Measurements from ENCODE around the gene GABRE. TPM values are rescaled to one million over a fixed set of nuclear protein-coding genes. Genes with fewer than 3 reads are reported as not detected.

The GABRE gene
- total RNA-seq, 4 donors from 2014 or later: 31.4 to 81.0 (median 73.4) TPM

GRCh38 chrX:151970661-151971060, 3.8 kb downstream of the GABRE start:
- peak; percentile 35 for DNase-seq
- in situ Hi-C loops (cut with MboI; ENCODE audit: low pct_ligation_motif_present in 1 of 4, low pct_unique_long_range_greater_than_20kb in 1 of 4, low sequenced_read_pairs in 3 of 4): no loop called here
- no peak overlapping the region for H3K27ac ChIP-seq

GRCh38 chrX:151970027-151970426, 4.4 kb downstream of the GABRE start:
- Histone ChIP-seq H3K9me3 (no peaks in the 10 kb centered on the region), H3K36me3 (no peaks in the 10 kb centered on the region), H3K27me3 (no peaks in the 10 kb centered on the region), H3K4me3 (no peak overlapping the region), H3K4me1 (no peaks in the 10 kb centered on the region), H3K27ac (no peak overlapping the region)
- intact Hi-C loops (cut with DNase I; ENCODE audit: low total_unique reads): no loop called here
- WGBS, 2 donors (ENCODE audit: low coverage in 1 of 2): 62 to 83% methylated on average over 1 to 7 of the region's 7 CpGs
- in situ Hi-C loops (cut with MboI; ENCODE audit: low pct_ligation_motif_present in 1 of 4, low pct_unique_long_range_greater_than_20kb in 1 of 4, low sequenced_read_pairs in 3 of 4): no loop called here
- no peak for DNase-seq
- TF ChIP-seq POLR2A (IDR thresholded peaks at IDR 0.05) (no peak), POLR2AphosphoS5 (IDR thresholded peaks at IDR 0.05) (no peak), EP300 (IDR thresholded peaks at IDR 0.05; ENCODE audit: low read depth) (no peak)
- TF ChIP-seq, protein P1, sequence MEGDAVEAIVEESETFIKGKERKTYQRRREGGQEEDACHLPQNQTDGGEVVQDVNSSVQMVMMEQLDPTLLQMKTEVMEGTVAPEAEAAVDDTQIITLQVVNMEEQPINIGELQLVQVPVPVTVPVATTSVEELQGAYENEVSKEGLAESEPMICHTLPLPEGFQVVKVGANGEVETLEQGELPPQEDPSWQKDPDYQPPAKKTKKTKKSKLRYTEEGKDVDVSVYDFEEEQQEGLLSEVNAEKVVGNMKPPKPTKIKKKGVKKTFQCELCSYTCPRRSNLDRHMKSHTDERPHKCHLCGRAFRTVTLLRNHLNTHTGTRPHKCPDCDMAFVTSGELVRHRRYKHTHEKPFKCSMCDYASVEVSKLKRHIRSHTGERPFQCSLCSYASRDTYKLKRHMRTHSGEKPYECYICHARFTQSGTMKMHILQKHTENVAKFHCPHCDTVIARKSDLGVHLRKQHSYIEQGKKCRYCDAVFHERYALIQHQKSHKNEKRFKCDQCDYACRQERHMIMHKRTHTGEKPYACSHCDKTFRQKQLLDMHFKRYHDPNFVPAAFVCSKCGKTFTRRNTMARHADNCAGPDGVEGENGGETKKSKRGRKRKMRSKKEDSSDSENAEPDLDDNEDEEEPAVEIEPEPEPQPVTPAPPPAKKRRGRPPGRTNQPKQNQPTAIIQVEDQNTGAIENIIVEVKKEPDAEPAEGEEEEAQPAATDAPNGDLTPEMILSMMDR (IDR thresholded peaks at IDR 0.05): no peak

More at GRCh38 chrX:151970661-151971060, 3.8 kb downstream of the GABRE start:
- no peak overlapping the region for H3K4me3 ChIP-seq
- no peaks in the 10 kb centered on the region for H3K4me1 ChIP-seq
- intact Hi-C loops (cut with DNase I; ENCODE audit: low total_unique reads): no loop called here
- no peaks in the 10 kb centered on the region for H3K36me3 ChIP-seq
- TF ChIP-seq, protein P1 (IDR thresholded peaks at IDR 0.05): no peak
- peak in 1 of 3 donors; percentile 13 for TF ChIP-seq POLR2AphosphoS5 (IDR thresholded peaks at IDR 0.05)
- H3K27me3 ChIP-seq: no peaks in the 10 kb centered on the region
- H3K9me3 ChIP-seq: no peaks in the 10 kb centered on the region
- WGBS, 2 donors (ENCODE audit: low coverage in 1 of 2): 74% methylated on average over 6 of the region's 6 CpGs; no CpG with 5 or more reads in 1 of the 2 donors

- H3K9me3 ChIP-seq: no peaks in the 10 kb centered on the region
- no peak overlapping the region for H3K4me3 ChIP-seq
- TF ChIP-seq POLR2AphosphoS5 (IDR thresholded peaks at IDR 0.05): no peak
- TF ChIP-seq, protein P1 (IDR thresholded peaks at IDR 0.05): no peak
- no peak for TF ChIP-seq EP300 (IDR thresholded peaks at IDR 0.05; ENCODE audit: low read depth)
- TF ChIP-seq POLR2A (IDR thresholded peaks at IDR 0.05): no peak
- 87% methylated on average over 6 of the region's 6 CpGs; no CpG with 5 or more reads in 1 of the 2 donors for WGBS, 2 donors (ENCODE audit: low coverage in 1 of 2)
- DNase-seq: no peak
- H3K27me3 ChIP-seq: no peaks in the 10 kb centered on the region
- in situ Hi-C loops (cut with MboI; ENCODE audit: low pct_ligation_motif_present in 1 of 4, low pct_unique_long_range_greater_than_20kb in 1 of 4, low sequenced_read_pairs in 3 of 4) (no loop called here), intact Hi-C loops (cut with DNase I; ENCODE audit: low total_unique reads) (no loop called here)
- H3K27ac ChIP-seq: no peak overlapping the region
- H3K36me3 ChIP-seq: no peaks in the 10 kb centered on the region
- no peaks in the 10 kb centered on the region for H3K4me1 ChIP-seq
These were observed 8.2 kb downstream of the GABRE start for GRCh38 chrX:151966236-151966635.

GRCh38 chrX:151962034-151962433, 12.4 kb downstream of the GABRE start:
- Histone ChIP-seq H3K4me1 (no peaks in the 10 kb centered on the region), H3K4me3 (no peak overlapping the region), H3K36me3 (no peaks in the 10 kb centered on the region), H3K27ac (no peak overlapping the region), H3K9me3 (no peaks in the 10 kb centered on the region), H3K27me3 (no peaks in the 10 kb centered on the region)
- WGBS, 2 donors (ENCODE audit: low coverage in 1 of 2): 83% methylated on average over 5 of the region's 5 CpGs; no CpG with 5 or more reads in 1 of the 2 donors
- TF ChIP-seq POLR2AphosphoS5 (IDR thresholded peaks at IDR 0.05) (no peak), POLR2A (IDR thresholded peaks at IDR 0.05) (no peak), EP300 (IDR thresholded peaks at IDR 0.05; ENCODE audit: low read depth) (no peak)
- TF ChIP-seq, protein P1 (IDR thresholded peaks at IDR 0.05): no peak
- in situ Hi-C loops (cut with MboI; ENCODE audit: low pct_ligation_motif_present in 1 of 4, low pct_unique_long_range_greater_than_20kb in 1 of 4, low sequenced_read_pairs in 3 of 4): no loop called here
- intact Hi-C loops (cut with DNase I; ENCODE audit: low total_unique reads): no loop called here
- no peak for DNase-seq

Measured in transverse colon (tissue), 4 donors.